Ovary (tissue), 3 donors: Measurements from ENCODE around the gene ZSCAN30.

Source experiments
- CTCF ChIP-seq, 3 donors: fragments of 450-650 bp in 2 of 3; fragments of 200-600 bp in 1 of 3; IDR thresholded peaks; one replicate each; pipeline versions ENCODE4 v1.5.1 to v1.8.0; 2016 to 2022; ENCODE audit warnings: antibody characterized with exemption in 3 of 3, mild to moderate bottlenecking in 1 of 3
- POLR2A ChIP-seq: fragments of 450-650 bp; IDR thresholded peaks from one replicate; pipeline ENCODE4 v1.6.1; 2017; ENCODE audit warnings: antibody characterized with exemption, mild to moderate bottlenecking, moderate library complexity
- donor health status: DM: no; HTN: no; CAD: no.

- TF ChIP-seq CTCF (IDR thresholded peaks at IDR 0.05) (no peak), POLR2A (no peak)
Measured at GRCh38 chr18:35267809-35268208, 22.2 kb downstream of the ZSCAN30 start.
